Gastroesophageal sphincter (tissue), 4 donors: Measurements from ENCODE around the gene SCRT2. TPM values are rescaled to one million over a fixed set of nuclear protein-coding genes. Genes with fewer than 3 reads are reported as not detected.
A peak's percentile ranks its signal among the peaks of the same experiment; 100 is the strongest.

Source experiments
- ATAC-seq: fragments of 150-250 bp; one replicate; pipeline ENCODE4 v1.9.1; 2016; ENCODE audit warnings: mild to moderate bottlenecking, moderate library complexity
- H3K27ac ChIP-seq, 4 donors: fragments of 200-600 bp; sonication (generic) in 3 of 4; 1 replicate in 3 of 4; 2 replicates in 1 of 4; pipeline ENCODE4 v1.5.1; 2016 to 2019
- H3K27me3 ChIP-seq: fragments of 200-600 bp; sonication (generic); one replicate; pipeline ENCODE4 v1.5.1; 2019
- H3K36me3 ChIP-seq, 2 donors: fragments of 200-600 bp; sonication (generic); one replicate each; pipeline ENCODE4 v1.5.1; 2019; ENCODE audit warnings: control low read depth in 1 of 2
- H3K4me1 ChIP-seq, 3 donors: fragments of 200-600 bp; sonication (generic); 1 replicate in 2 of 3; 2 replicates in 1 of 3; pipeline ENCODE4 v1.5.1; 2016 to 2019; ENCODE audit warnings: control low read depth in 2 of 3
- H3K4me3 ChIP-seq, 2 donors: fragments of 200-600 bp; sonication (generic); one replicate each; pipeline ENCODE4 v1.5.1; 2019; ENCODE audit warnings: mild to moderate bottlenecking in 1 of 2, moderate library complexity in 1 of 2
- H3K9me3 ChIP-seq, 3 donors: fragments of 200-600 bp; sonication (generic); one replicate each; pipeline ENCODE4 v1.5.1; 2017 to 2019; ENCODE audit warnings: control low read depth in 2 of 3
- EP300 ChIP-seq: sonication (generic); formaldehyde crosslinking; IDR thresholded peaks from one replicate; pipeline ENCODE4 v1.6.1; 2017; ENCODE audit warnings: antibody characterized with exemption, mild to moderate bottlenecking
- POLR2A ChIP-seq, 2 donors: fragments of 450-650 bp; IDR thresholded peaks; one replicate each; pipeline ENCODE4 v1.6.1; 2017; ENCODE audit warnings: antibody characterized with exemption in 2 of 2, mild to moderate bottlenecking in 2 of 2, moderate library complexity in 1 of 2
- POLR2AphosphoS5 ChIP-seq: sonication (generic); formaldehyde crosslinking; IDR thresholded peaks from one replicate; pipeline ENCODE4 v1.6.1; 2017; ENCODE audit warnings: antibody characterized with exemption
- WGBS, 2 donors: methylation state at CpG; one replicate each; pipeline ENCODE4 v1.1.5; 2018; ENCODE audit warnings: low coverage in 1 of 2; 5-methylcytosine and 5-hydroxymethylcytosine counted together
- total RNA-seq, 4 donors: library from RNA; depleted of rRNA; stranded (reverse); fragments of >200 nt; gene quantifications; one replicate each; pipeline ENCODE4 v1.1.0, GENCODE V29; 2016
- TF ChIP-seq, protein P1 (sequence below), 4 experiments: fragments of 200-600 bp in 2 of 4; fragments of 450-650 bp in 2 of 4; sonication (generic) in 1 of 4; IDR thresholded peaks; one replicate each; pipeline ENCODE4 v1.5.1; 2017 to 2019; ENCODE audit warnings: antibody characterized with exemption in 4 of 4, mild to moderate bottlenecking in 2 of 4, moderate library complexity in 2 of 4

The SCRT2 gene
- total RNA-seq, 4 donors from 2014 or later: not detected

DNA sequence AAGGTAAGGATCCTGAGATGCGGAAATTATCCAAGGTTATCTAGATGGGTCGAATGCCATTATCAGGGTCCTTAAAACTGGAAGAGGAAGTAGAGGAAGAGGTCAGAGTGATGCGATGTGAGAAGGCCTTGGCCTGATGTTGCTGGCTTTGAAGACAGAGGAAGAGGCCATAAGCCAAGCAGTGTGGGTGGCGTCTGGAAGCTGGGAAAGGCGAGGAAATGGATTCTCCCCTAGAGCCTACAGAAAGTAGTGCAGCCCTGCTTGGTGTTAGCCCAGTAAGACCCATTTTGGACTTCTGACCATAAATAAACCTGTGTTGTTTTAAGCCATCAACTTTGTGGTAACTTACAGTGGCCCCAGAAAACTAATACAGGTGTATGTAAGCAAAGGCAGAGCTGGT, 24.6 kb downstream of the SCRT2 start:
- Histone ChIP-seq H3K9me3 (peaks cover 0 to 14% (median 0%) of the 10 kb centered on the region in 3 donors), H3K36me3 (peaks cover 0 to 47% of the 10 kb centered on the region in 2 donors), H3K27me3 (no peaks in the 10 kb centered on the region), H3K4me3 (no peak overlapping the region), H3K27ac (peak overlapping the region in 1 of 4 donors; percentile 17), H3K4me1 (peaks cover 3 to 37% (median 9%) of the 10 kb centered on the region in 3 donors)
- WGBS, 2 donors: 58 to 79% methylated on average over 5 of the region's 5 CpGs
- ATAC-seq: no peak
- TF ChIP-seq POLR2A (IDR thresholded peaks at IDR 0.05) (no peak), POLR2AphosphoS5 (no peak)
- TF ChIP-seq, protein P1, sequence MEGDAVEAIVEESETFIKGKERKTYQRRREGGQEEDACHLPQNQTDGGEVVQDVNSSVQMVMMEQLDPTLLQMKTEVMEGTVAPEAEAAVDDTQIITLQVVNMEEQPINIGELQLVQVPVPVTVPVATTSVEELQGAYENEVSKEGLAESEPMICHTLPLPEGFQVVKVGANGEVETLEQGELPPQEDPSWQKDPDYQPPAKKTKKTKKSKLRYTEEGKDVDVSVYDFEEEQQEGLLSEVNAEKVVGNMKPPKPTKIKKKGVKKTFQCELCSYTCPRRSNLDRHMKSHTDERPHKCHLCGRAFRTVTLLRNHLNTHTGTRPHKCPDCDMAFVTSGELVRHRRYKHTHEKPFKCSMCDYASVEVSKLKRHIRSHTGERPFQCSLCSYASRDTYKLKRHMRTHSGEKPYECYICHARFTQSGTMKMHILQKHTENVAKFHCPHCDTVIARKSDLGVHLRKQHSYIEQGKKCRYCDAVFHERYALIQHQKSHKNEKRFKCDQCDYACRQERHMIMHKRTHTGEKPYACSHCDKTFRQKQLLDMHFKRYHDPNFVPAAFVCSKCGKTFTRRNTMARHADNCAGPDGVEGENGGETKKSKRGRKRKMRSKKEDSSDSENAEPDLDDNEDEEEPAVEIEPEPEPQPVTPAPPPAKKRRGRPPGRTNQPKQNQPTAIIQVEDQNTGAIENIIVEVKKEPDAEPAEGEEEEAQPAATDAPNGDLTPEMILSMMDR (IDR thresholded peaks at IDR 0.05): no peak

DNA sequence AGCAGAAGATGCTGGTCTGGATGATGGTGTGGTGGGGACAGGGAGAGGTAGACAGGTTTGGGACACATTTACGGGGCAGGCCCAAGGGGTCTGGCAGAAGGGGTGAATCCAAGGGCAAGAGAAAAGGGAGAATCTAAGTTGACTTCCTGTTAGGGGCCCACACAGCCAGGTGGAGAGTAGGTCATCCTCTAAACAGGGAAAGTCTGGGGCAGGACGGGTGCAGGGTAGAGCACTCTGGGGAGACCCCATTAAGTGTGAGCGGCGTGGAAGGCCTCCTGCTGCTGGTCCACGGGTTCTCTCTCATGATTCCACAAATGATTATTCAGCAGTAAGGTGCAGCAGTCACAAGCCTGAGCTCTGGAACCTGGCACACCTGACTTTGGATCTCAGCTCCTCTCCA, 25.3 kb downstream of the SCRT2 start:
- Histone ChIP-seq H3K27me3 (no peaks in the 10 kb centered on the region), H3K36me3 (peaks cover 0 to 47% of the 10 kb centered on the region in 2 donors), H3K4me1 (peaks cover 3 to 44% (median 9%) of the 10 kb centered on the region in 3 donors), H3K4me3 (no peak overlapping the region), H3K27ac (no peak overlapping the region), H3K9me3 (peaks cover 0 to 14% (median 0%) of the 10 kb centered on the region in 3 donors)
- ATAC-seq: no peak
- no peak for TF ChIP-seq POLR2AphosphoS5
- TF ChIP-seq POLR2A (IDR thresholded peaks at IDR 0.05): no peak
- TF ChIP-seq, protein P1 (IDR thresholded peaks at IDR 0.05): no peak
- no peak for TF ChIP-seq EP300
- WGBS, 2 donors: 73 to 94% methylated on average over 3 to 5 of the region's 5 CpGs

DNA sequence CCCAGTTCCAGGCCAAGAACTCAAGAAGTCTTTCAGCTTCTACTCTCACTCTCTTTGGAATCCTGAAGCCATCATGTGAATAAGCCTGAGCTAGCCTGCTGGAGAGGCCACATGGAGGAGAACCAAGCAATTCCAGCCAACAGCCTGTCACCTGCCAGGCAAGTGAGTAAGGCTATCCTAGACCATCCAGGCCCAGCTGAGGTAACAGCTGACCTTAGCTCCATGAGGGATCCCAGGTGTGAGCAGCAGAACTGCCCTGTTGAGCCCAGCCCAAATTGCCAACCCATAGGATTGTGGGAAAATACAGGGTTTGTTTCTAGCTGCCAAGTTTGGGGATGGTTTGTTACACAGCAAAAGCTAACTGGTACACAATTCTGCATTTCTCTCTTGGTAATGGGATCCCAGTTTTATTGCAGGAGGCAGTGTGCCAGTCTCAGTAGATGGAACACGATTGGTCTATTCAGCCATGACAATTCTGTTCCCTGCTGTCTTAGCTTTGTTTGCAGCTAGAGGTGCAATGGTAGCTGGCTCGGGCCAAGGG, 28.1 kb downstream of the SCRT2 start:
- Histone ChIP-seq H3K9me3 (peaks cover 0 to 14% (median 0%) of the 10 kb centered on the region in 3 donors), H3K27me3 (peaks cover 14% of the 10 kb centered on the region), H3K4me1 (peaks cover 0 to 34% (median 8%) of the 10 kb centered on the region in 3 donors), H3K4me3 (no peak overlapping the region), H3K36me3 (peaks cover 0 to 47% of the 10 kb centered on the region in 2 donors), H3K27ac (no peak overlapping the region)
- WGBS, 2 donors: 100% methylated on average over 1 to 2 of the region's 2 CpGs
- no peak for ATAC-seq
- TF ChIP-seq POLR2AphosphoS5 (no peak), EP300 (no peak), POLR2A (IDR thresholded peaks at IDR 0.05) (no peak)
- TF ChIP-seq, protein P1 (IDR thresholded peaks at IDR 0.05): no peak

DNA sequence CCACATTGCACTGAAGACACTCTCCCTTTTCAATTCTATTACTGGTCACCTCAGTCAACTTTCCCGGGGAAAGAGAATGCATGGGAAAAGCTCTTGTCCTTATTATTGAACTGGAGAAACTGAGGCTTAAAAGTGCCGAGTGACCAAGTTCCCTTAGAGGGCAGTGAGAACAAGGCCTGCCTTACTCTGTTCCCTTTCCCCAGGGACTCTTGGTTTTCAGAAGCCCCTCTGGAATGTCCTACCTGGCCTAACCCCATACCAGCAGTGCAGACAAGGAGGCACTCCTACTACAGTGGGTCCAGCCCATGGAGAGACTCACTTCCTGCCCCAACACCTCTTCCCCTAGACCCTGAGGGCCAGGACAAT, 28.8 kb downstream of the SCRT2 start:
- peaks cover 0 to 30% (median 10%) of the 10 kb centered on the region in 3 donors for H3K4me1 ChIP-seq
- 60 to 80% methylated on average over 1 of the region's 2 CpGs for WGBS, 2 donors
- peaks cover 0 to 14% (median 0%) of the 10 kb centered on the region in 3 donors for H3K9me3 ChIP-seq
- no peak overlapping the region for H3K27ac ChIP-seq
- H3K27me3 ChIP-seq: peaks cover 18% of the 10 kb centered on the region
- TF ChIP-seq, protein P1 (IDR thresholded peaks at IDR 0.05): no peak
- TF ChIP-seq POLR2AphosphoS5: no peak
- no peak for TF ChIP-seq POLR2A (IDR thresholded peaks at IDR 0.05)
- no peak for TF ChIP-seq EP300
- no peak overlapping the region for H3K4me3 ChIP-seq
- ATAC-seq: no peak
- H3K36me3 ChIP-seq: peaks cover 0 to 47% of the 10 kb centered on the region in 2 donors

DNA sequence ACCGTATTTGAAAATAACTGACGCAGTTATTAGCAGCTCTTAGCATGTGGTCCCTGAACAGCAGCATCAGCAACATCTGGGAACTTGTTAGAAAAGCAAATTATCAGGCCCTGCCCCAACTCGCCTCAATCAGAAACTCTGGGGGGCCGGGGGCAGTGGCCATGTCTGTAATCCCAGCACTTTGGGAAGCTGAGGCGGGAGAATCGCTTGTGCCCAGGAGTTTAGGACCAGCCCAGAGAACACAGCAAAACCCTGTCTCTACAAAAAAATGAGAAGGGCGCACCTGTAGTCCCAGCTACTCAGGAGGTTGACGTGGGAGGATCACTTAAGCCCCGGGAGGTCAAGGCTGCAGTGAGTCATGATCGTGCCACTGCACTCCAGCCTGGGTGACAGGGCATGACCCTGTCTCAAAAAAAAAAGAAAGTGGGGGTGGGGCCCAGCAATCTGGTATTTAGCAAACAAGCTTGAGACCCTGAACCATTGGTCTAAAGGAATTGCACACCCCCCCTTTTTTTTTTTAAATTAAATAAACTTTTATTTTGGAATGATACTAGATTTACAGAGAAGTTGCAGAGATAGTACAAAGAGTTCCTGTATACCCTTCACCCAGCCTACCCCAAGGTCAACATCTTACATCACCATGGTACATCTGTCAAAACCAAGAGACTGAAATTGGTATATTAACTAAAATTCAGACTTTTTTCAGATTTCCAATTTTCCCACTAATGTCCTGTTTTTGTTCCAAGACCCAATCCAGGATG, 29.3 kb downstream of the SCRT2 start:
- H3K36me3 ChIP-seq: peaks cover 0 to 47% of the 10 kb centered on the region in 2 donors

More for the DNA sequence above, 29.3 kb downstream of the SCRT2 start:
- Histone ChIP-seq H3K4me1 (peaks cover 0 to 25% (median 5%) of the 10 kb centered on the region in 3 donors), H3K9me3 (peaks cover 0 to 14% (median 0%) of the 10 kb centered on the region in 3 donors), H3K27me3 (peaks cover 18% of the 10 kb centered on the region), H3K27ac (no peak overlapping the region), H3K4me3 (no peak overlapping the region)
- 46 to 74% methylated on average over 3 to 9 of the region's 10 CpGs for WGBS, 2 donors
- TF ChIP-seq POLR2A (IDR thresholded peaks at IDR 0.05) (no peak), POLR2AphosphoS5 (no peak), EP300 (no peak)
- TF ChIP-seq, protein P1 (IDR thresholded peaks at IDR 0.05): no peak
- no peak for ATAC-seq
